ENCODE results near the gene ANK3. TPM values are rescaled to one million over a fixed set of nuclear protein-coding genes. Genes with fewer than 3 reads are reported as not detected.
A peak's percentile ranks its signal among the peaks of the same experiment; 100 is the strongest.

Gene ANK3
- total and polyA plus RNA-seq, 10 donors, result 2.0 to 133 (median 62.9) TPM

- Histone ChIP-seq H3K27ac (peak overlapping the region in 4 of 8 donors; percentile 84 to 91 (median 86)), H3K9me3 (no peaks in the 10 kb centered on the region), H3K4me3 (no peak overlapping the region), H3K36me3 (no peaks in the 10 kb centered on the region), H3K4me1 (peaks cover 16 to 48% (median 36%) of the 10 kb centered on the region in 6 donors), H3K27me3 (replicated peaks in 1 of 7) (no peaks in the 10 kb centered on the region)
- intact Hi-C loops (cut with DNase I; ENCODE audit: low total_unique reads), result no loop called here
- TF ChIP-seq CTCF (IDR thresholded peaks at IDR 0.05 in 8 of 11, conservative IDR thresholded peaks at IDR 0.05 in 3 of 11) (no peak), POLR2AphosphoS5 (IDR thresholded peaks at IDR 0.05) (no peak), POLR2A (IDR thresholded peaks at IDR 0.05) (no peak)
- DNase-seq, result no peak
Observed at GRCh38 chr10:60238759-60239100, 150.9 kb downstream of the ANK3 start.

- no peak for DNase-seq
- Histone ChIP-seq H3K4me1 (peaks cover 16 to 48% (median 36%) of the 10 kb centered on the region in 6 donors), H3K9me3 (no peaks in the 10 kb centered on the region), H3K27me3 (replicated peaks in 1 of 7) (no peaks in the 10 kb centered on the region), H3K4me3 (peak overlapping the region in 2 of 8 donors; percentile 8 to 53), H3K27ac (peak overlapping the region; percentile 45 to 91 (median 79)), H3K36me3 (no peaks in the 10 kb centered on the region)
- TF ChIP-seq POLR2AphosphoS5 (IDR thresholded peaks at IDR 0.05) (no peak), CTCF (IDR thresholded peaks at IDR 0.05 in 8 of 11, conservative IDR thresholded peaks at IDR 0.05 in 3 of 11) (peak in 9 of 11 experiments; percentile 27 to 54 (median 34))
- intact Hi-C loops (cut with DNase I; ENCODE audit: low total_unique reads), result no loop called here
- WGBS, 5 donors, result 47 to 70% (median 59%) methylated on average over 5 to 6 of the region's 6 CpGs
Observed at GRCh38 chr10:60237977-60238758, 151.5 kb downstream of the ANK3 start.

DNA sequence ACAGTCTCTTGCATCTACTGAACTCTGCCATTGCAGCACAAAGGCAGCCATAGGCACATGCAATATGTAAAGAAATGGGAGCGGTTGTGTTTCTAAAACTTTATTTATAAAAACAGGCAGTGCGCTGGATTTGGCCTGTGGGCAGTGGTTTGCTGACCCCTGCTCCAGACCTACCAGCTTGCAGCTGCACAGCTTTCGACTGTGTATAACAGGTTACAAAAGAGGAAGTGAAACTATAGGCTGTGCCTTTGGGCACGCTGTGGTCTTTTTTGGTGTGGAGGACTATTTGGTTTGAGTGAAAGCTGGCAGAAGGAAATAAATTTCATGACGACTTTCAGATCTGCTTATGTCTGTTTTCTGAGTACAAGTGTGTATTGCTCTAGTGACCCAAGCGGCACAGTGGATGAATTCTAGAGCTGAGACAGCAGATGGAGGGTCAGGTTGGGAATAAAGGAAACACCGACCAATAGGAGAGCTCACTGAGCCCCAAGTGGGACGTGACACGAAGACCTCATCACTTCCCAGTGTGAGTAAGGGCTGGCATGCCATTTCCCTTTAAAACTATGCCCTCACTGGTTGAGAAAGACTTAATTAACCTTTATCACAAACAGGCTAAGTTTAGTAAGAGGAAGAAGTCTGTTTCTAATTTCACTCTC is 152.7 kb downstream of the ANK3 start:
- Histone ChIP-seq H3K27ac (peak overlapping the region; percentile 51 to 91 (median 79)), H3K4me1 (peaks cover 16 to 48% (median 36%) of the 10 kb centered on the region in 6 donors), H3K36me3 (no peaks in the 10 kb centered on the region), H3K4me3 (peak overlapping the region in 4 of 8 donors; percentile 7 to 53 (median 10)), H3K9me3 (no peaks in the 10 kb centered on the region), H3K27me3 (replicated peaks in 1 of 7) (no peaks in the 10 kb centered on the region)
- DNase-seq, result peak; percentile 85
- TF ChIP-seq POLR2A (IDR thresholded peaks at IDR 0.05) (peak in 1 of 3 donors; percentile 6), POLR2AphosphoS5 (IDR thresholded peaks at IDR 0.05) (peak in 2 of 3 donors; percentile 45 to 75), CTCF (IDR thresholded peaks at IDR 0.05 in 8 of 11, conservative IDR thresholded peaks at IDR 0.05 in 3 of 11) (no peak)
- 16 to 33% (median 23%) methylated on average over 9 of the region's 9 CpGs for WGBS, 5 donors
- intact Hi-C loops (cut with DNase I; ENCODE audit: low total_unique reads), result no loop called here

DNA sequence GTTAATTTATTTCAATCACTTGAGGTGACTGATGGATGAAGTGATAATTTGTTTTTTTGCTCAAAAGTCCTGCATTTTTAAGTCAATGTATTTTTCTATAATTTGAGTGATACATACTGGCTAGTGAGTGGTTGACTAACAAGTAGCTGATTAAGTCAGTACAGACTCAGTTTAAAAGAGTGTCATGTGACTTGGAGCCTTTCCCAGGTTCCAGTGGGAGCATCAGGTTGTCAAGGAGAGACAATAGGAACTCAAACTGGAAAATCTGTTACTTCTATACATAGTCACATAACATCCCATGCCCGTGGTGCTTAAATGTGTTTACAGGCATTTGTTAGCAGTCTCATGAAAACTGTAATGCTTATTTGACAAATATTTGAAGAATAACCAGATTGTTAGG is 154.7 kb downstream of the ANK3 start:
- WGBS, 5 donors, result 65 to 81% (median 71%) methylated on average over 1 of the region's 1 CpG
- Histone ChIP-seq H3K4me1 (peaks cover 16 to 48% (median 36%) of the 10 kb centered on the region in 6 donors), H3K36me3 (no peaks in the 10 kb centered on the region), H3K4me3 (no peak overlapping the region), H3K27ac (peak overlapping the region in 1 of 8 donors; percentile 91), H3K27me3 (replicated peaks in 1 of 7) (no peaks in the 10 kb centered on the region), H3K9me3 (no peaks in the 10 kb centered on the region)
- TF ChIP-seq POLR2A (IDR thresholded peaks at IDR 0.05), result no peak
- TF ChIP-seq POLR2AphosphoS5 (IDR thresholded peaks at IDR 0.05), result no peak
- no peak for TF ChIP-seq CTCF (IDR thresholded peaks at IDR 0.05 in 8 of 11, conservative IDR thresholded peaks at IDR 0.05 in 3 of 11)
- DNase-seq, result no peak
- intact Hi-C loops (cut with DNase I; ENCODE audit: low total_unique reads), result no loop called here

Measured in spleen (tissue), 11 donors.